ENCODE results near the gene TLR6. TPM values are rescaled to one million over a fixed set of nuclear protein-coding genes. Genes with fewer than 3 reads are reported as not detected.
"Not testable (repeated sequence)": the region's sequence is repeated elsewhere in the genome, so short reads cannot be mapped to it uniquely, and the experiment has no call there.

TLR6 gene
- total and polyA plus RNA-seq, 10 of the 15 experiments (the other 5 are each of a cell fraction or from before 2014, with no cell fraction given) = 1.1 to 49.4 (median 12.5) TPM

GRCh38 chr4:38811297-38811696 lies 45.3 kb downstream of the TLR6 start:
- peaks cover 3% of the 10 kb centered on the region for H3K79me2 ChIP-seq (ENCODE audit: control insufficient read depth, insufficient read depth, low read length)
- SMC1A ChIA-PET (ENCODE audit: uncharacterized antibody, unreplicated experiment) = interaction anchor here (2.0 kb wide), 1 partner anchor 29 kb away, joined by 6 read pairs; the partner anchor contains the start of gene TLR10
- ATAC-seq (no peak), FAIRE-seq (no peak), DNase-seq (ENCODE audit: low read depth, low spot score) (no peak)
- peaks cover 11% of the 10 kb centered on the region for H3K4me1 ChIP-seq (ENCODE audit: control insufficient read depth, insufficient read depth, low read length)
- peaks cover 19% of the 10 kb centered on the region for H3K9me3 ChIP-seq (replicated peaks; ENCODE audit: control insufficient read depth, insufficient read depth, low read length)
- H3K4me3 ChIP-seq = no peak overlapping the region
- CTCF ChIA-PET = interaction anchor here (0.7 to 1.4 kb wide), 2 partner anchors 307 to 324 kb away, joined by 3 to 4 read pairs; no protein-coding TSS in a partner anchor
- in situ Hi-C loops (cut with MboI) (loop anchor here (25.0 kb wide), 1 partner anchor 1376 kb away; the partner anchor contains the start of gene RHOH), intact Hi-C loops (cut with micrococcal nuclease; ENCODE audit: unreplicated experiment) (no loop called here)
- no TSS peak for BruUV-seq (replicated peaks)
- H3K9ac ChIP-seq (ENCODE audit: control insufficient read depth, insufficient read depth, low read length) = no peak overlapping the region
- H3K27ac ChIP-seq (ENCODE audit: control insufficient read depth, insufficient read depth) = no peak overlapping the region
- POLR2A ChIA-PET = no interaction called here
- TF ChIP-seq PKNOX1 (IDR thresholded peaks at IDR 0.05) = peak; percentile 23; the same call in 1 of the 2 replicates
- no peak for TF ChIP-seq BCLAF1 (IDR thresholded peaks at IDR 0.05)
- TF ChIP-seq PBX3 (IDR thresholded peaks at IDR 0.05; ENCODE audit: insufficient replicate concordance, low read depth, low read length) = no peak
- H4K20me1 ChIP-seq (ENCODE audit: control insufficient read depth, insufficient read depth) = no peaks in the 10 kb centered on the region
- 79% methylated on average over 6 of the region's 6 CpGs for WGBS (ENCODE audit: insufficient coverage, insufficient replicate concordance, low lambda C conversion rate, missing lambda C conversion rate)
- no peak overlapping the region for H2AFZ ChIP-seq (ENCODE audit: control insufficient read depth, low read depth, low read length)
- no peaks in the 10 kb centered on the region for H3K27me3 ChIP-seq (replicated peaks in 1 of 2; ENCODE audit: control insufficient read depth in 2 of 2, insufficient read depth in 2 of 2, low read length in 1 of 2)
- RAD21 ChIA-PET (ENCODE audit: unreplicated experiment) = interaction anchor here (1.4 kb wide), 1 partner anchor 49 kb away, joined by 4 read pairs; no protein-coding TSS in a partner anchor
- no peaks in the 10 kb centered on the region for H3K36me3 ChIP-seq (ENCODE audit: control insufficient read depth in 2 of 2, insufficient read depth in 2 of 2, low read length in 1 of 2)
- H3K4me2 ChIP-seq (ENCODE audit: control insufficient read depth, insufficient read depth) = no peak overlapping the region

- SMC1A ChIA-PET (ENCODE audit: uncharacterized antibody, unreplicated experiment); H3K4me3 ChIP-seq; H3K9me3 ChIP-seq (replicated peaks; ENCODE audit: control insufficient read depth, insufficient read depth, low read length); CTCF ChIA-PET; BruUV-seq (replicated peaks); RAD21 ChIA-PET (ENCODE audit: unreplicated experiment); H4K20me1 ChIP-seq (ENCODE audit: control insufficient read depth, insufficient read depth); H3K9ac ChIP-seq (ENCODE audit: control insufficient read depth, insufficient read depth, low read length); FAIRE-seq; POLR2A ChIA-PET; H3K36me3 ChIP-seq (ENCODE audit: control insufficient read depth in 2 of 2, insufficient read depth in 2 of 2, low read length in 1 of 2); DNase-seq (ENCODE audit: low read depth, low spot score); ATAC-seq; H2AFZ ChIP-seq (ENCODE audit: control insufficient read depth, low read depth, low read length); H3K27ac ChIP-seq (ENCODE audit: control insufficient read depth, insufficient read depth); intact Hi-C loops (cut with micrococcal nuclease; ENCODE audit: unreplicated experiment); H3K4me2 ChIP-seq (ENCODE audit: control insufficient read depth, insufficient read depth); H3K27me3 ChIP-seq (replicated peaks in 1 of 2; ENCODE audit: control insufficient read depth in 2 of 2, insufficient read depth in 2 of 2, low read length in 1 of 2): not testable (repeated sequence)
- Histone ChIP-seq H3K4me1 (ENCODE audit: control insufficient read depth, insufficient read depth, low read length) (peaks cover 16% of the 10 kb centered on the region), H3K79me2 (ENCODE audit: control insufficient read depth, insufficient read depth, low read length) (peaks cover 14% of the 10 kb centered on the region)
- in situ Hi-C loops (cut with MboI) = loop anchor here (25.0 kb wide), 1 partner anchor 1380 kb away; the partner anchor contains the start of gene RHOH
- WGBS (ENCODE audit: insufficient coverage, insufficient replicate concordance, low lambda C conversion rate, missing lambda C conversion rate) = 93% methylated on average over 10 of the region's 29 CpGs
These were observed 49.2 kb downstream of the TLR6 start for GRCh38 chr4:38807462-38807861.
